ENCODE data around the gene IL1F10. TPM values are rescaled to one million over a fixed set of nuclear protein-coding genes. Genes with fewer than 3 reads are reported as not detected.

Gene IL1F10, protein sequence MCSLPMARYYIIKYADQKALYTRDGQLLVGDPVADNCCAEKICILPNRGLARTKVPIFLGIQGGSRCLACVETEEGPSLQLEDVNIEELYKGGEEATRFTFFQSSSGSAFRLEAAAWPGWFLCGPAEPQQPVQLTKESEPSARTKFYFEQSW
- not detected for total RNA-seq

DNA sequence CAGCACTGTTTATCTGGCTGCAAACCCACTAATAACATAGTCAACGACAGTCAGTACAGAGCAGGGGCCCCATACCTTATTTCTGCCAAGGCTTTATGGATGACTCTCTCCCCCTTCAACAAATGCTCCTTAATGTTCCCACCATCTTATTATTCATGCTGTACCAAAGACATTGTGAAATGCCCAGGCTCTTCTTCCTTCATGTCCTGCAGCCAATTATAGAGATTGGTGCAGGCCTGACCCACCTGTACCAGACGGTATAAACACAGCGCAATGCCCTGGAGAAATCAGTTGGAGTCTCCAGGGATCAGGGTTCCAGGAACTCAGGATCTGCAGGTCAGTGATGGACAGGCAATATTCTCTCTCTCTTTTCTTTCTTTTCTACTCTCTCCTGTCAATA lies at the start of gene IL1F10:
Gene IL1F10, plus strand, starts transcription at position 290 of the 400 bp plus-strand sequence. CDS start 4,769 bp downstream, outside the sequence.
- Mint-ChIP-seq H3K36me3 (ENCODE audit: low read depth) (no peaks in the 10 kb centered on the region), H3K27me3 (peaks cover 18% of the 10 kb centered on the region), H3K4me3 (no peak within 1 kb of the TSS), H3K27ac (no peak within 1 kb of the TSS), H3K4me1 (no peaks in the 10 kb centered on the region), H3K9me3 (no peaks in the 10 kb centered on the region)
- no peak for DNase-seq
- ChIA-PET POLR2A (no interaction called here), CTCF (interaction anchor here (1.9 kb wide), 1 partner anchor 12 kb away, joined by 10 read pairs; no protein-coding TSS in a partner anchor)

DNA sequence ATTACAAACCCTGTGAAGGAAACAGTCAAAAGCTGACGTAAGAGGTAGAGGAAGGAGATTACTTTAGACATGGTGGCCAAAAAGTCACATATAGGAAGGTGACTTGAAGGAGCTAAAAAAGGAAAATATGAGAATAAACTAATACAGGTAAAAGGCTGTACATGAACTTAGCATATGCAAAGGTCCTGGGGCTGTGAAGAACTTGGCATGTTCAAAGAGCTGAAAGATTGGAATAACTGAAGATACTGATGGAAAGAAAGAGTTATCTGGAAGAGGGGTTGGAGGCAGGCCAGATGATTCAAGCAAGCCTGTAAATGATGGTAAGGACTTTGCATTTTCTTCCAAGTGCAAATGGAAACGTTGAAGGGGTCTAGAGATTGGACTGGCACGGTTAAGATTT lies 49.3 kb upstream of the IL1F10 start:
- peaks cover 42% of the 10 kb centered on the region for H3K27me3 Mint-ChIP-seq
- H3K4me1 Mint-ChIP-seq = no peaks in the 10 kb centered on the region
- H3K4me3 Mint-ChIP-seq = no peak overlapping the region
- no peaks in the 10 kb centered on the region for H3K36me3 Mint-ChIP-seq (ENCODE audit: low read depth)
- DNase-seq = no peak
- no peak overlapping the region for H3K27ac Mint-ChIP-seq
- H3K9me3 Mint-ChIP-seq = peaks cover 6% of the 10 kb centered on the region
- ChIA-PET POLR2A (no interaction called here), CTCF (no interaction called here)

DNA sequence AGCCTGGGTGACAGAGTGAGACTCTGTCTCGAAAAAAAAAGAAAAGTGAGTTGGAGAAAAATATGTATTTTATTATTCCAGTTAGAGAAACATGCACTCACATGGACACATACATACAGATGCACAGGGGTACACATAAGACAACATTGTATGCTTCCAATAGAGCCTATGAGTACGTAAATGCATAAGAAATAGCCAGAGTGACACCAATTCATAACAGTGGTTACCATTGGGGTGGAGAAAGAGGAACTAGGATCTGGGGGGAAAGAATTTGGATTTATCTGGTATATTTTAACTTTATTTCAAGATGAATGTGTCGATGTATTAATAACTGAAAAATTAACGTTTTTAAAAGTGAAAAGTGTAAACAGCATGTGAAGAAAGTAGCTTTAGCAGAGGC lies 46.5 kb upstream of the IL1F10 start:
- no peak overlapping the region for H3K4me3 Mint-ChIP-seq
- H3K4me1 Mint-ChIP-seq = no peaks in the 10 kb centered on the region
- ChIA-PET POLR2A (no interaction called here), CTCF (no interaction called here)
- no peak overlapping the region for H3K27ac Mint-ChIP-seq
- DNase-seq = no peak
- no peaks in the 10 kb centered on the region for H3K36me3 Mint-ChIP-seq (ENCODE audit: low read depth)
- peaks cover 46% of the 10 kb centered on the region for H3K27me3 Mint-ChIP-seq
- peaks cover 6% of the 10 kb centered on the region for H3K9me3 Mint-ChIP-seq

DNA sequence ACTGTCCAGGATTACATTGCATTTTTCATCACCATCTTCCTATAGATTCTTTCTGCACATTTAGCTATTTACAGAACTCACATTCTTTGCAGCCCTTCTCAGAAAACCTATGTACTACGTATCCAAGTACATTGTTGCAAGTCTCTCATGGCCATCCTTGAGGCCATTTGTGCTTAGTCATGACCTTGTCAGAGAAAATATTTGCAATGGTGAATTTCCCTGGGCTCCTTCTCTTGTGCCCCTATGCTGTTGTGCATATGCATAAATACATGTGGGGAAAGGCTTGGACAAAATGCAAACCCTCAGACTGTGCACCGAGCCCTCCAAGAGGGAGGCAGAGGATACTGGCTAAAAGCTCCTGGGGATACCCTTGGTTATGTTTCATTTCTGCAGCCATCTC lies 43.0 kb upstream of the IL1F10 start:
- no peak overlapping the region for H3K4me3 Mint-ChIP-seq
- no peak for DNase-seq
- no peaks in the 10 kb centered on the region for H3K4me1 Mint-ChIP-seq
- peaks cover 48% of the 10 kb centered on the region for H3K27me3 Mint-ChIP-seq
- CTCF ChIA-PET = no interaction called here
- H3K9me3 Mint-ChIP-seq = no peaks in the 10 kb centered on the region
- H3K27ac Mint-ChIP-seq = no peak overlapping the region
- POLR2A ChIA-PET = no interaction called here
- H3K36me3 Mint-ChIP-seq (ENCODE audit: low read depth) = no peaks in the 10 kb centered on the region

DNA sequence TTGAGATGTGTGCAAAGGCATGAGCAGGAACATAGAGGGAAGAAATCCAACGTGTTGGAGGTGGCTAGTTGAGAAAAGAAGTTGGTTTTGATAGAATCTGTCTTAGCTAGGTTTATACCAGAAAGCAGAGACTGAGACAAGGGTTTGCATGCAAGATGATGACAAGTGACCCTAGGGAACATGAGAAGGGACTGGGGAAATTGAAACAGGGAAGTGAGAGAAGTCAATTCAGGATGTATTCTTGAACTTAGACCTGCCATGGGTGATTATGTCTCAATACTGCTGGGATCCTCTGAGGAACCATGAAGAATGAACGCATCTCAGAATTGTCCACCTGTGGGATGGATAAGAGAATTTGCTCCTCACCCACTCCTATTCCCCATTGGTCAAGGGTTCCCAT lies 42.0 kb upstream of the IL1F10 start:
- no peak for DNase-seq
- no peaks in the 10 kb centered on the region for H3K9me3 Mint-ChIP-seq
- peaks cover 50% of the 10 kb centered on the region for H3K27me3 Mint-ChIP-seq
- H3K4me1 Mint-ChIP-seq = no peaks in the 10 kb centered on the region
- H3K27ac Mint-ChIP-seq = no peak overlapping the region
- ChIA-PET POLR2A (no interaction called here), CTCF (no interaction called here)
- H3K36me3 Mint-ChIP-seq (ENCODE audit: low read depth) = no peaks in the 10 kb centered on the region
- H3K4me3 Mint-ChIP-seq = no peak overlapping the region

DNA sequence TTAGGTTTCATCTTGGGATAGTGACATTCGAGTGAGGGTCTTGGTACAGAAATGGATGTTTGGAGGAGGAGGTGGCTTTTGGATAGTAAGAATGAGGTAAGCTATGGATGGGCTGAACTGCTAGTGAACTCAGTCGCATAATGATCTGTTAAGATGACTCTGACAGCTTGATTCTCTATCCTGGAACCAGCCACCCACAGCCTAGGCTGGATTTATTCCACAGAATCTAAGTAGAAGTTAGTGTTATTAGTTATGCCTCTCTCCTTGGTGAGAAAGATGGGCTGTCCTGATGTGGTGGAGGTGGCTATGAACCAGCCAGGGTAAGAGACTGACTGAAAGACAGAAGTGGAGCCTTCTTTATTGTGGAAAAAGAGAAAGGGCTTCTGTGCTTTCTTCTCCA lies 40.1 kb upstream of the IL1F10 start:
- no peaks in the 10 kb centered on the region for H3K9me3 Mint-ChIP-seq
- no peak overlapping the region for H3K27ac Mint-ChIP-seq
- no peak for DNase-seq
- no peaks in the 10 kb centered on the region for H3K4me1 Mint-ChIP-seq
- H3K36me3 Mint-ChIP-seq (ENCODE audit: low read depth) = no peaks in the 10 kb centered on the region
- peaks cover 43% of the 10 kb centered on the region for H3K27me3 Mint-ChIP-seq
- no peak overlapping the region for H3K4me3 Mint-ChIP-seq
- POLR2A ChIA-PET = no interaction called here
- CTCF ChIA-PET = no interaction called here

DNA sequence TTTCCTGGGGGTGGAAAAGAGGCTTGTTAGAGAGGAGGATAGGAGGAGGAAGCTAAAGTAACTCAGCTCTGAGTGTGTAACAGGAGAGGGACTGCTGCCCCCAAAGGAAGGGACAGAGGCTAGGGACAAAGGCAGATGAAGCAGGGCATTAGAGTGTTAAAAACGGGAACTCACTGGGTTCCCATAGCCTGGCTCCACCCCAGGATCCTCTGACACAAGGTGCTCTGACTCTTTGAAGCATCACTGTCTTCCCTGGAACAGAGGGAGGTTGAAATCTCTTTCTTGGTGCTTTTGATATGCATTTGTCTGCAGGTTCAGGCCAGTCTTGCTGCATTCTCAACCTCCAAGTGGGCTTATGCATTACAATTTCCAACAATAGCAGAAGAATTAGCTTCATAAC lies 39.7 kb upstream of the IL1F10 start:
- Mint-ChIP-seq H3K4me3 (no peak overlapping the region), H3K27me3 (peaks cover 41% of the 10 kb centered on the region), H3K9me3 (no peaks in the 10 kb centered on the region), H3K27ac (no peak overlapping the region), H3K4me1 (no peaks in the 10 kb centered on the region), H3K36me3 (ENCODE audit: low read depth) (no peaks in the 10 kb centered on the region)
- ChIA-PET CTCF (no interaction called here), POLR2A (no interaction called here)
- no peak for DNase-seq

DNA sequence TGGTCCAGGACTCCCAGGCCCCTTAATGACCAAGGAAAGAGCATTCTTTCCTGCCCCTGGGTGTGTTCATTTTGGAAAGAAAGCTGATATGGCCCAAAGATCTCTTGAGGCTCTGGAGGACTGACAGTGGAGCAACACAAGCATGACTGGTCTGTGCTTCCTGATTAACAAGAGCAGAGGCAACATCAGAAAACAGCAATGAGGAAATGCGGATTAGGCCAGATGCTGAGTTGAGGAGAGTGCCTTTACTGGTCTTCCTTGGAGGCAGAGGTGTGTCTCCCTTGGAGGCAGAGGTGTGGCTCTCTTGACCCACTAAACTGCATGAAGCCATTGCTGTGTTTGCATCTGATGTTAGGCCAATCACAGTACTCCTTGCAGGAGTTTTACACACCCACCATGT lies 35.0 kb upstream of the IL1F10 start:
- ChIA-PET CTCF (no interaction called here), POLR2A (no interaction called here)
- Mint-ChIP-seq H3K4me1 (no peaks in the 10 kb centered on the region), H3K4me3 (no peak overlapping the region), H3K9me3 (no peaks in the 10 kb centered on the region), H3K27me3 (peaks cover 22% of the 10 kb centered on the region), H3K27ac (no peak overlapping the region), H3K36me3 (ENCODE audit: low read depth) (no peaks in the 10 kb centered on the region)
- DNase-seq = no peak

DNA sequence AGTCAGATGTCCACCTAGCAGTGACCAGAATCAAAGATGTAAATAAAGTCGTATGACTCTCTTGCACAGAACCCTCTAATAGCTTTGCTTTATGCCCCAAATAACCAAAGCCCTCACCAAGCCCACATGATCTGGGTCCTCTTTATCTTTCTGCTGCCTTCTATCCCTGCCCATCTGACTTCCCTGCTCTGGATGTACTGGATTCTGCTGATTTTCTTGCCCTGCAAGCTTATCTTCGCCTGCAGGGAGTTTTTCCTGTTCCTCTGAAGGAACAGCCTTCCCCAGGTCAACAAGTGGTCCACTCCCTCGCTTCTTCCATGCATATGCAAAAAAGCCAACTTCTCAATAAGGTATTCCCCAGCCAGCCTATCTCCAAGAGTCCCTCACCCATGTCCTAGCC lies 33.8 kb upstream of the IL1F10 start:
- no peak overlapping the region for H3K4me3 Mint-ChIP-seq
- ChIA-PET CTCF (no interaction called here), POLR2A (no interaction called here)
- H3K9me3 Mint-ChIP-seq = no peaks in the 10 kb centered on the region
- DNase-seq = no peak
- no peaks in the 10 kb centered on the region for H3K4me1 Mint-ChIP-seq
- H3K36me3 Mint-ChIP-seq (ENCODE audit: low read depth) = no peaks in the 10 kb centered on the region
- peaks cover 18% of the 10 kb centered on the region for H3K27me3 Mint-ChIP-seq
- H3K27ac Mint-ChIP-seq = no peak overlapping the region

DNA sequence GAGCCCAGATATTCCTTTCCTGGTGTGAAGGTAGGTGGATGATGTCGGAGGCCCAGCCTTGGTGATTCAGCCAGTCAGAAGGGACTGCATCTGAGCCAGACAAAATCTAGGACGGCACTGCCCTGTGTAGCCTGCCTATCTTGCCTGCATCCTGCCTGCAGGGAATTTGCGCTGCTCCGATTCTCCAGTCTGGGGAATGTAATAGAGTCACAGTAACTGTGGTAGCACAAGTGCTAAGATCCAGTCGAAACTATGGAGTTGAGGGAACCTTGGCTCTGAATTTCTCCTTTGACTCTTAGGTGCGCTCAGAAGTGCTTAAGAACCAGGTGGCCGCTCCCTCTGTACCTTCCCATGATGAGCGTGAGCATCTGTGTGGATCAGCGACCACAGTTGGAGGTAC lies 31.0 kb upstream of the IL1F10 start:
- no peak for DNase-seq
- Mint-ChIP-seq H3K36me3 (ENCODE audit: low read depth) (no peaks in the 10 kb centered on the region), H3K9me3 (no peaks in the 10 kb centered on the region), H3K27me3 (peaks cover 12% of the 10 kb centered on the region), H3K4me3 (no peak overlapping the region), H3K27ac (no peak overlapping the region), H3K4me1 (no peaks in the 10 kb centered on the region)
- ChIA-PET POLR2A (no interaction called here), CTCF (no interaction called here)

DNA sequence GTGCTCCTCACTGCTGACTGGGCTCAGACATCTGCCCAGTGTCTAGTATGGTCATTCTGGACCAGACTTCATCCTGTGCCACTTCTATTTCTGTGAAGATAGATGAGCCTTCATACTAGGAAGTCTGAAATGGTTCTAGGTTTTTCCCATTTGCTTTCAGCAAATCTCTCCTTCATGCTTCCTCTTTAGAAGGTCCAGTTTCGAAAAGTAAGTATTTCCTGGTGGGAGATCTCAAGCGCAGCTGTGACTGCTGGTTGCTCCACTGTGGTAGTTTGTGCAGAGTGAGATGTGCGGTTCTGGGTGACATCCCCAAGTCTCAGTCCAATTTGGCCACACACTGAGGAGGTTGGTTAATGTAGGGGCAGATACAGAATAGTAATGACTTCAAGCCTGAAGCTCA lies 29.5 kb upstream of the IL1F10 start:
- CTCF ChIA-PET = no interaction called here
- Mint-ChIP-seq H3K9me3 (no peaks in the 10 kb centered on the region), H3K27me3 (peaks cover 16% of the 10 kb centered on the region), H3K27ac (no peak overlapping the region), H3K36me3 (ENCODE audit: low read depth) (no peaks in the 10 kb centered on the region), H3K4me3 (no peak overlapping the region), H3K4me1 (no peaks in the 10 kb centered on the region)
- no peak for DNase-seq
- POLR2A ChIA-PET = no interaction called here

DNA sequence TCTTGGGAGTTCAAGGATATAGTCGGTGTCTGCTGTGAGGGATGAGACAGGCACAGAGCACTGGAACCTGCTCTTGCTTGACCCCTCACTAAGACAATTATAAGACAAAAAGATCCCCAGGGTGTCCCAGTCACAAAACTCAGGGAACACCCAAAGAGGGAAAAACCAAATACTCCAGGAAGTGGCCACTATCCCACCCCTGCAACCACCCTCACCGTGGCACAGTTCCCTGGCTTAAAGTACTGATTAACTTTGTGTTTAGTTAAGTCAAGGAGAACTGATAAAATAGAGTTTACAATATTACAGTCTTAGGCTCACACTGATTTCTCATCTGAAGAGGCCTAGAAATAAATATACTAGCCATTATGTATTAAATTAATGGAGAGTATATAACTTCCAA lies 28.6 kb upstream of the IL1F10 start:
- H3K27me3 Mint-ChIP-seq = peaks cover 14% of the 10 kb centered on the region
- no peaks in the 10 kb centered on the region for H3K9me3 Mint-ChIP-seq
- POLR2A ChIA-PET = no interaction called here
- H3K4me1 Mint-ChIP-seq = no peaks in the 10 kb centered on the region
- DNase-seq = no peak
- CTCF ChIA-PET = no interaction called here
- H3K27ac Mint-ChIP-seq = no peak overlapping the region
- no peaks in the 10 kb centered on the region for H3K36me3 Mint-ChIP-seq (ENCODE audit: low read depth)
- no peak overlapping the region for H3K4me3 Mint-ChIP-seq

DNA sequence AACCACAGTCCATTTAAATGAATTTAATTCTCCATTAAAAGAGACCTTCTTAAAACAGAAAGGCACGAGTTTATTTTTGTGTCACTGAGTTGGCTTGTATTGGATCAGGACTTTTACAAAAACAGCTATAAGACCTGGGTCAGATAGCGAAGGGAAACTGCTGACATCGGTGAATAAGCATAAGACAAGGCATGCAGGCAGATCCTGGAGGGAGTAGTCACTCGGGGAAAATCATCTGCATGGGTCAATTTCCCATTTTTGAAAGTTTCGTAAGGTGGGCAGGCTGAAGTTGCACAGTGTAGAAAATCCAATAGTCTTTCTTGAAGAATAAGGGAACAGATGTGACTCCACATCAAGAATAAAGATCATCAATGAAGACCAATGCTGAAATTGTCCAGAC lies 28.1 kb upstream of the IL1F10 start:
- Mint-ChIP-seq H3K4me3 (no peak overlapping the region), H3K36me3 (ENCODE audit: low read depth) (no peaks in the 10 kb centered on the region), H3K4me1 (no peaks in the 10 kb centered on the region), H3K9me3 (no peaks in the 10 kb centered on the region), H3K27me3 (peaks cover 13% of the 10 kb centered on the region), H3K27ac (no peak overlapping the region)
- ChIA-PET POLR2A (no interaction called here), CTCF (no interaction called here)
- DNase-seq = no peak

DNA sequence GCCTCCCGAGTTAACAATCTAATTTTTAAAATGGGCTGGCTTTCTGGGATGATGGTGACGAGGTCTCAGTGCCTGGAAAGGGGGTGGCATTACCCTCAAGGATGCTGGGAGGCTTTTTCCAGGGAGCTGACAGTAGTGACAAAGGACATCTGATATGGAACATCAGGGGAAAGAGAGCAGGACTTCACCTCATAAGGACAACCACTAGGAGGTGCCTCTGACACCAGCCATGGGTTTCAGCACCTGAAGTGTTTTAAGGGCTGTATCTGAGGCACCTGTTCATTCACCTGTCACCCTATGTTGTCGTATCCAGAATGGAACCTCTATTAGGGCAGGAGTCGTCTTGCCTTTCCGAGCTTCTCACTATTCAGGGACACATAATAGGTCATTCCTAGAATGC lies 25.9 kb upstream of the IL1F10 start:
- no peaks in the 10 kb centered on the region for H3K36me3 Mint-ChIP-seq (ENCODE audit: low read depth)

More for the DNA sequence above, 25.9 kb upstream of the IL1F10 start:
- no peaks in the 10 kb centered on the region for H3K9me3 Mint-ChIP-seq
- H3K27me3 Mint-ChIP-seq = peaks cover 20% of the 10 kb centered on the region
- no peak overlapping the region for H3K4me3 Mint-ChIP-seq
- ChIA-PET POLR2A (interaction anchor here (0.6 kb wide), 1 partner anchor 235 kb away, joined by 3 read pairs; no protein-coding TSS in a partner anchor), CTCF (interaction anchor here (1.0 kb wide), 1 partner anchor 38 kb away, joined by 3 read pairs; no protein-coding TSS in a partner anchor)
- H3K4me1 Mint-ChIP-seq = no peaks in the 10 kb centered on the region
- H3K27ac Mint-ChIP-seq = no peak overlapping the region
- no peak for DNase-seq
